ENCODE data around the gene LTBP3. TPM values are rescaled to one million over a fixed set of nuclear protein-coding genes. Genes with fewer than 3 reads are reported as not detected.
"Not testable (repeated sequence)": the region's sequence is repeated elsewhere in the genome, so short reads cannot be mapped to it uniquely, and the experiment has no call there.

LTBP3 gene
- total and polyA plus RNA-seq, 5 donors from 2014 or later: 9.2 to 132 (median 14.6) TPM

DNA sequence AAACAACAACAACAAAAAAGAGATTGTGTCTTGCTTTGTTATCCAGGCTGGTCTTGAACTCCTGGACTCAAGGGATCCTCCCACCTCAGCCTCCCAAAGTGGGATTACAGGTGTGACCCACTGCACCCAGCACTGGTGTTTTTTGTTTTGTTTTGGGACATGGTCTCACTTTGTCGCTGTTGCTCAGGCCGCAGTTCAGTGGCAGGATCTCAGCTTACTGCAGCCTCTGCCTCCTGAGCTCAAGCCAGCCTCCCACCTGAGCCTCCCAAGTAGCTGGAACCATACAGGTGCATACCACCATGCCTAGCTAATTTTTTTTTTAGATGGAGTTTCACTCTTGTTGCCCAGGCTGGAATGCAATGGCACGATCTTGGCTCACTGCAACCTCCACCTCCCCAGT lies 45.8 kb downstream of the LTBP3 start:
- not testable (repeated sequence) for H3K27ac ChIP-seq (ENCODE audit: insufficient read depth, low read length, poor library complexity, severe bottlenecking); H3K27ac Mint-ChIP-seq; DNase-seq; H3K27me3 Mint-ChIP-seq; H3K9me3 ChIP-seq (ENCODE audit: control insufficient read depth in 2 of 2, low read length in 2 of 2); H3K36me3 Mint-ChIP-seq; H3K4me3 Mint-ChIP-seq; H3K27me3 ChIP-seq (ENCODE audit: control insufficient read depth, insufficient read depth, low read length); H3K36me3 ChIP-seq (ENCODE audit: control insufficient read depth, insufficient read depth, low read length); H3K4me1 ChIP-seq (ENCODE audit: control insufficient read depth, insufficient read depth, low read length, poor library complexity, severe bottlenecking); ATAC-seq (ENCODE audit: low read depth in 2 of 2); H3K4me3 ChIP-seq (ENCODE audit: low read depth, low read length); H3K9me3 Mint-ChIP-seq
- peaks cover 11 to 34% (median 20%) of the 10 kb centered on the region in 4 donors for H3K4me1 Mint-ChIP-seq

- H3K36me3 Mint-ChIP-seq: peaks cover 34% of the 10 kb centered on the region
- no peak overlapping the region for H3K4me3 Mint-ChIP-seq
- peak; percentile 6 to 46 for ATAC-seq (ENCODE audit: low read depth in 2 of 2)
- peak overlapping the region; percentile 76 for H3K27ac ChIP-seq (ENCODE audit: insufficient read depth, low read length, poor library complexity, severe bottlenecking)
- DNase-seq: peak; percentile 38 to 76 (median 55)
- peaks cover 0 to 6% (median 0%) of the 10 kb centered on the region in 7 donors for H3K9me3 Mint-ChIP-seq
- no peaks in the 10 kb centered on the region for H3K9me3 ChIP-seq (ENCODE audit: control insufficient read depth in 2 of 2, low read length in 2 of 2)
- H3K36me3 ChIP-seq (ENCODE audit: control insufficient read depth, insufficient read depth, low read length): peaks cover 47% of the 10 kb centered on the region
- peaks cover 50% of the 10 kb centered on the region for H3K4me1 ChIP-seq (ENCODE audit: control insufficient read depth, insufficient read depth, low read length, poor library complexity, severe bottlenecking)
- peaks cover 7% of the 10 kb centered on the region for H3K27me3 Mint-ChIP-seq
- peak overlapping the region in 2 of 3 donors; percentile 48 to 89 for H3K27ac Mint-ChIP-seq
- peak overlapping the region; percentile 100 for H3K4me3 ChIP-seq (ENCODE audit: low read depth, low read length)
- H3K27me3 ChIP-seq (ENCODE audit: control insufficient read depth, insufficient read depth, low read length): no peaks in the 10 kb centered on the region
- H3K4me1 Mint-ChIP-seq: peaks cover 24 to 61% (median 47%) of the 10 kb centered on the region in 4 donors
Observed at GRCh38 chr11:65506772-65507505, 51.2 kb downstream of the LTBP3 start.

GRCh38 chr11:65506290-65506771 lies 51.8 kb downstream of the LTBP3 start:
- Histone ChIP-seq H3K36me3 (ENCODE audit: control insufficient read depth, insufficient read depth, low read length) (peaks cover 53% of the 10 kb centered on the region), H3K27me3 (ENCODE audit: control insufficient read depth, insufficient read depth, low read length) (no peaks in the 10 kb centered on the region), H3K27ac (ENCODE audit: insufficient read depth, low read length, poor library complexity, severe bottlenecking) (peak overlapping the region; percentile 76), H3K9me3 (ENCODE audit: control insufficient read depth in 2 of 2, low read length in 2 of 2) (no peaks in the 10 kb centered on the region), H3K4me3 (ENCODE audit: low read depth, low read length) (peak overlapping the region; percentile 100), H3K4me1 (ENCODE audit: control insufficient read depth, insufficient read depth, low read length, poor library complexity, severe bottlenecking) (peaks cover 55% of the 10 kb centered on the region)
- Mint-ChIP-seq H3K4me3 (no peak overlapping the region), H3K9me3 (peaks cover 0 to 8% (median 0%) of the 10 kb centered on the region in 7 donors), H3K27me3 (peaks cover 7% of the 10 kb centered on the region), H3K4me1 (peaks cover 24 to 61% (median 47%) of the 10 kb centered on the region in 4 donors), H3K27ac (peak overlapping the region in 2 of 3 donors; percentile 69 to 89), H3K36me3 (peaks cover 34% of the 10 kb centered on the region)
- DNase-seq: peak in 1 of 3 donors; percentile 42
- ATAC-seq (ENCODE audit: low read depth in 2 of 2): no peak

DNA sequence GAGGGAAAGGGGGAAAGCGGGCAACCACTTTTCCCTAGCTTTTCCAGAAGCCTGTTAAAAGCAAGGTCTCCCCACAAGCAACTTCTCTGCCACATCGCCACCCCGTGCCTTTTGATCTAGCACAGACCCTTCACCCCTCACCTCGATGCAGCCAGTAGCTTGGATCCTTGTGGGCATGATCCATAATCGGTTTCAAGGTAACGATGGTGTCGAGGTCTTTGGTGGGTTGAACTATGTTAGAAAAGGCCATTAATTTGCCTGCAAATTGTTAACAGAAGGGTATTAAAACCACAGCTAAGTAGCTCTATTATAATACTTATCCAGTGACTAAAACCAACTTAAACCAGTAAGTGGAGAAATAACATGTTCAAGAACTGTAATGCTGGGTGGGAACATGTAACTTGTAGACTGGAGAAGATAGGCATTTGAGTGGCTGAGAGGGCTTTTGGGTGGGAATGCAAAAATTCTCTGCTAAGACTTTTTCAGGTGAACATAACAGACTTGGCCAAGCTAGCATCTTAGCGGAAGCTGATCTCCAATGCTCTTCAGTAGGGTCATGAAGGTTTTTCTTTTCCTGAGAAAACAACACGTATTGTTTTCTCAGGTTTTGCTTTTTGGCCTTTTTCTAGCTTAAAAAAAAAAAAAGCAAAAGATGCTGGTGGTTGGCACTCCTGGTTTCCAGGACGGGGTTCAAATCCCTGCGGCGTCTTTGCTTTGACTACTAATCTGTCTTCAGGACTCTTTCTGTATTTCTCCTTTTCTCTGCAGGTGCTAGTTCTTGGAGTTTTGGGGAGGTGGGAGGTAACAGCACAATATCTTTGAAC lies 52.5 kb downstream of the LTBP3 start:
- Histone ChIP-seq H3K4me1 (ENCODE audit: control insufficient read depth, insufficient read depth, low read length, poor library complexity, severe bottlenecking) (peaks cover 55% of the 10 kb centered on the region), H3K27ac (ENCODE audit: insufficient read depth, low read length, poor library complexity, severe bottlenecking) (peak overlapping the region; percentile 98), H3K4me3 (ENCODE audit: low read depth, low read length) (peak overlapping the region; percentile 100), H3K9me3 (ENCODE audit: control insufficient read depth in 2 of 2, low read length in 2 of 2) (no peaks in the 10 kb centered on the region), H3K27me3 (ENCODE audit: control insufficient read depth, insufficient read depth, low read length) (no peaks in the 10 kb centered on the region), H3K36me3 (ENCODE audit: control insufficient read depth, insufficient read depth, low read length) (peaks cover 60% of the 10 kb centered on the region)
- peaks cover 34% of the 10 kb centered on the region for H3K36me3 Mint-ChIP-seq
- H3K9me3 Mint-ChIP-seq: peaks cover 0 to 12% (median 0%) of the 10 kb centered on the region in 7 donors
- no peak overlapping the region for H3K4me3 Mint-ChIP-seq
- DNase-seq (peak in 2 of 3 donors; percentile 41 to 45), ATAC-seq (ENCODE audit: low read depth in 2 of 2) (no peak)
- H3K27ac Mint-ChIP-seq: peak overlapping the region in 2 of 3 donors; percentile 69 to 89
- peaks cover 22 to 59% (median 44%) of the 10 kb centered on the region in 4 donors for H3K4me1 Mint-ChIP-seq
- H3K27me3 Mint-ChIP-seq: peaks cover 6% of the 10 kb centered on the region

DNA sequence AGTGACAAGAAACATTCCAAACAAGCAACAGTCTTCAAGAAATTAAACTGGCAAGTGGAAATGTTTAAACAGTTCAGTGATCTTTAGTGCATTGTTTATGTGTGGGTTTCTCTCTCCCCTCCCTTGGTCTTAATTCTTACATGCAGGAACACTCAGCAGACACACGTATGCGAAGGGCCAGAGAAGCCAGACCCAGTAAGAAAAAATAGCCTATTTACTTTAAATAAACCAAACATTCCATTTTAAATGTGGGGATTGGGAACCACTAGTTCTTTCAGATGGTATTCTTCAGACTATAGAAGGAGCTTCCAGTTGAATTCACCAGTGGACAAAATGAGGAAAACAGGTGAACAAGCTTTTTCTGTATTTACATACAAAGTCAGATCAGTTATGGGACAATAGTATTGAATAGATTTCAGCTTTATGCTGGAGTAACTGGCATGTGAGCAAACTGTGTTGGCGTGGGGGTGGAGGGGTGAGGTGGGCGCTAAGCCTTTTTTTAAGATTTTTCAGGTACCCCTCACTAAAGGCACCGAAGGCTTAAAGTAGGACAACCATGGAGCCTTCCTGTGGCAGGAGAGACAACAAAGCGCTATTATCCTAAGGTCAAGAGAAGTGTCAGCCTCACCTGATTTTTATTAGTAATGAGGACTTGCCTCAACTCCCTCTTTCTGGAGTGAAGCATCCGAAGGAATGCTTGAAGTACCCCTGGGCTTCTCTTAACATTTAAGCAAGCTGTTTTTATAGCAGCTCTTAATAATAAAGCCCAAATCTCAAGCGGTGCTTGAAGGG lies 53.3 kb downstream of the LTBP3 start:
- H3K4me3 ChIP-seq (ENCODE audit: low read depth, low read length): peak overlapping the region; percentile 100
- no peak overlapping the region for H3K4me3 Mint-ChIP-seq
- peaks cover 67% of the 10 kb centered on the region for H3K36me3 ChIP-seq (ENCODE audit: control insufficient read depth, insufficient read depth, low read length)
- H3K27ac Mint-ChIP-seq: peak overlapping the region in 2 of 3 donors; percentile 57 to 92
- no peaks in the 10 kb centered on the region for H3K9me3 ChIP-seq (ENCODE audit: control insufficient read depth in 2 of 2, low read length in 2 of 2)
- H3K4me1 Mint-ChIP-seq: peaks cover 19 to 55% (median 40%) of the 10 kb centered on the region in 4 donors
- no peaks in the 10 kb centered on the region for H3K27me3 ChIP-seq (ENCODE audit: control insufficient read depth, insufficient read depth, low read length)
- ATAC-seq (ENCODE audit: low read depth in 2 of 2) (no peak), DNase-seq (peak in 2 of 3 donors; percentile 34 to 44)
- peaks cover 4% of the 10 kb centered on the region for H3K27me3 Mint-ChIP-seq
- peaks cover 34% of the 10 kb centered on the region for H3K36me3 Mint-ChIP-seq
- H3K27ac ChIP-seq (ENCODE audit: insufficient read depth, low read length, poor library complexity, severe bottlenecking): peak overlapping the region; percentile 98
- H3K4me1 ChIP-seq (ENCODE audit: control insufficient read depth, insufficient read depth, low read length, poor library complexity, severe bottlenecking): peaks cover 55% of the 10 kb centered on the region
- peaks cover 0 to 12% (median 0%) of the 10 kb centered on the region in 7 donors for H3K9me3 Mint-ChIP-seq

- H3K36me3 ChIP-seq (ENCODE audit: control insufficient read depth, insufficient read depth, low read length): peaks cover 67% of the 10 kb centered on the region
- H3K27ac ChIP-seq (ENCODE audit: insufficient read depth, low read length, poor library complexity, severe bottlenecking): peak overlapping the region; percentile 98
- peaks cover 0 to 12% (median 0%) of the 10 kb centered on the region in 7 donors for H3K9me3 Mint-ChIP-seq
- peaks cover 34% of the 10 kb centered on the region for H3K36me3 Mint-ChIP-seq
- no peaks in the 10 kb centered on the region for H3K9me3 ChIP-seq (ENCODE audit: control insufficient read depth in 2 of 2, low read length in 2 of 2)
- peak overlapping the region in 2 of 3 donors; percentile 92 for H3K27ac Mint-ChIP-seq
- DNase-seq (peak in 1 of 3 donors; percentile 43), ATAC-seq (ENCODE audit: low read depth in 2 of 2) (no peak)
- H3K4me1 Mint-ChIP-seq: peaks cover 19 to 51% (median 37%) of the 10 kb centered on the region in 4 donors
- peak overlapping the region; percentile 100 for H3K4me3 ChIP-seq (ENCODE audit: low read depth, low read length)
- peaks cover 4% of the 10 kb centered on the region for H3K27me3 Mint-ChIP-seq
- no peaks in the 10 kb centered on the region for H3K27me3 ChIP-seq (ENCODE audit: control insufficient read depth, insufficient read depth, low read length)
- peaks cover 55% of the 10 kb centered on the region for H3K4me1 ChIP-seq (ENCODE audit: control insufficient read depth, insufficient read depth, low read length, poor library complexity, severe bottlenecking)
- H3K4me3 Mint-ChIP-seq: no peak overlapping the region
Observed at GRCh38 chr11:65503949-65504673, 54.0 kb downstream of the LTBP3 start.
